ENCODE results near the gene GJB5. TPM values are rescaled to one million over a fixed set of nuclear protein-coding genes. Genes with fewer than 3 reads are reported as not detected.

Gene GJB5
- total and polyA plus RNA-seq, 9 of the 15 experiments (the other 6 are each of a cell fraction or from before 2014, with no cell fraction given) = 0.04 TPM; not detected in 8

DNA sequence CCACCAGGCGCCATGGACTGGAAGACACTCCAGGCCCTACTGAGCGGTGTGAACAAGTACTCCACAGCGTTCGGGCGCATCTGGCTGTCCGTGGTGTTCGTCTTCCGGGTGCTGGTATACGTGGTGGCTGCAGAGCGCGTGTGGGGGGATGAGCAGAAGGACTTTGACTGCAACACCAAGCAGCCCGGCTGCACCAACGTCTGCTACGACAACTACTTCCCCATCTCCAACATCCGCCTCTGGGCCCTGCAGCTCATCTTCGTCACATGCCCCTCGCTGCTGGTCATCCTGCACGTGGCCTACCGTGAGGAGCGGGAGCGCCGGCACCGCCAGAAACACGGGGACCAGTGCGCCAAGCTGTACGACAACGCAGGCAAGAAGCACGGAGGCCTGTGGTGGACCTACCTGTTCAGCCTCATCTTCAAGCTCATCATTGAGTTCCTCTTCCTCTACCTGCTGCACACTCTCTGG, 29.9 kb downstream of the GJB5 start:
- H3K4me1 ChIP-seq (replicated peaks in 1 of 2; ENCODE audit: control insufficient read depth in 2 of 2, insufficient read depth in 2 of 2, low read length in 2 of 2) = peaks cover 0 to 16% of the 10 kb centered on the region in 2 experiments; a peak in 1 of 5 replicates
- H3K36me3 ChIP-seq (ENCODE audit: control insufficient read depth, insufficient read depth, low read length) = no peaks in the 10 kb centered on the region
- BruUV-seq (replicated peaks) = no TSS peak
- DNase-seq (ENCODE audit: extremely low read depth in 1 of 4, low spot score in 3 of 4) (no peak), FAIRE-seq (no peak), ATAC-seq (no peak)
- peaks cover 5% of the 10 kb centered on the region; the same call in 1 of the 2 replicates for H4K20me1 ChIP-seq (replicated peaks; ENCODE audit: control insufficient read depth, insufficient read depth, low read length)
- no peaks in the 10 kb centered on the region for H3K9me3 ChIP-seq (replicated peaks; ENCODE audit: control insufficient read depth, insufficient read depth, low read depth, low read length)
- no peak overlapping the region for H3K9ac ChIP-seq (ENCODE audit: insufficient read depth in 1 of 2, low read depth in 2 of 2, low read length in 2 of 2)
- WGBS (ENCODE audit: insufficient coverage, low coverage, missing lambda C conversion rate) = 6% methylated on average over 27 of the region's 28 CpGs
- no peak overlapping the region for H3K4me3 ChIP-seq
- H3K9me1 ChIP-seq (ENCODE audit: control insufficient read depth, insufficient read depth, low read length) = peaks cover 4% of the 10 kb centered on the region
- H3K27ac ChIP-seq (ENCODE audit: extremely low read depth, low read depth, low read length) = no peak overlapping the region
- ChIA-PET POLR2A (interaction anchor here (0.6 to 1.1 kb wide), 4 partner anchors 10 to 274 kb away, joined by 3 read pairs; partner anchors contain the start of gene GJB5), CTCF (ENCODE audit: low intra/inter-chr PET ratio) (interaction anchor here (1.4 kb wide), 1 partner anchor 67 kb away, joined by 4 read pairs; no protein-coding TSS in a partner anchor)
- H2AFZ ChIP-seq (ENCODE audit: low read depth, low read length) = no peak overlapping the region
- no peaks in the 10 kb centered on the region for H3K79me2 ChIP-seq (ENCODE audit: control insufficient read depth, insufficient read depth, low read length)
- H3K4me2 ChIP-seq (ENCODE audit: insufficient read depth, low read length) = no peak overlapping the region
- intact Hi-C loops (cut with micrococcal nuclease) = loop anchor here (5.0 kb wide), 1 partner anchor 658 kb away; no protein-coding TSS in a partner anchor
- in situ Hi-C loops (cut with MboI) = loop anchor here (5.0 kb wide), 1 partner anchor 63 kb away; no protein-coding TSS in a partner anchor
- peaks cover 32 to 80% of the 10 kb centered on the region in 2 experiments; a peak in 4 of 5 replicates for H3K27me3 ChIP-seq (ENCODE audit: control insufficient read depth in 2 of 2, insufficient read depth in 2 of 2, low read length in 2 of 2)
- TF ChIP-seq THAP12 (CRISPR knock-in tag; IDR thresholded peaks at IDR 0.05) = 0 out of 2 replicates have a peak, but pooled peaks have one; percentile 10
- TF ChIP-seq RBBP5 (IDR thresholded peaks at IDR 0.05; ENCODE audit: borderline replicate concordance, insufficient read depth, low read length, poor library complexity, severe bottlenecking) = no peak
- no peak for TF ChIP-seq HCFC1 (IDR thresholded peaks at IDR 0.05; ENCODE audit: low read depth, low read length)
- TF ChIP-seq EGR1 (conservative IDR thresholded peaks at IDR 0.05) = no peak
- TF ChIP-seq TAF1 (IDR thresholded peaks at IDR 0.05; ENCODE audit: control insufficient read depth, extremely low read depth, insufficient read depth, low read length, severe bottlenecking) = no peak
- TF ChIP-seq ZNF133 (CRISPR knock-in tag; IDR thresholded peaks at IDR 0.05) = no peak
- TF ChIP-seq L3MBTL2 (IDR thresholded peaks at IDR 0.05) = peak; percentile 50; the same call in 1 of the 2 replicates
- no peak for TF ChIP-seq FOS (IDR thresholded peaks at IDR 0.05; ENCODE audit: extremely low read depth, insufficient read length)
- TF ChIP-seq, protein P1, sequence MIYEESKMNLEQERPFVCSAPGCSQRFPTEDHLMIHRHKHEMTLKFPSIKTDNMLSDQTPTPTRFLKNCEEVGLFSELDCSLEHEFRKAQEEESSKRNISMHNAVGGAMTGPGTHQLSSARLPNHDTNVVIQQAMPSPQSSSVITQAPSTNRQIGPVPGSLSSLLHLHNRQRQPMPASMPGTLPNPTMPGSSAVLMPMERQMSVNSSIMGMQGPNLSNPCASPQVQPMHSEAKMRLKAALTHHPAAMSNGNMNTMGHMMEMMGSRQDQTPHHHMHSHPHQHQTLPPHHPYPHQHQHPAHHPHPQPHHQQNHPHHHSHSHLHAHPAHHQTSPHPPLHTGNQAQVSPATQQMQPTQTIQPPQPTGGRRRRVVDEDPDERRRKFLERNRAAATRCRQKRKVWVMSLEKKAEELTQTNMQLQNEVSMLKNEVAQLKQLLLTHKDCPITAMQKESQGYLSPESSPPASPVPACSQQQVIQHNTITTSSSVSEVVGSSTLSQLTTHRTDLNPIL (CRISPR knock-in tag; IDR thresholded peaks at IDR 0.05) = no peak
- peak; percentile 38; the same call in 1 of the 2 replicates for TF ChIP-seq MAX (CRISPR knock-in tag; IDR thresholded peaks at IDR 0.05)
- TF ChIP-seq ZBTB17 (CRISPR knock-in tag; IDR thresholded peaks at IDR 0.05) = no peak
- TF ChIP-seq, protein P2, sequence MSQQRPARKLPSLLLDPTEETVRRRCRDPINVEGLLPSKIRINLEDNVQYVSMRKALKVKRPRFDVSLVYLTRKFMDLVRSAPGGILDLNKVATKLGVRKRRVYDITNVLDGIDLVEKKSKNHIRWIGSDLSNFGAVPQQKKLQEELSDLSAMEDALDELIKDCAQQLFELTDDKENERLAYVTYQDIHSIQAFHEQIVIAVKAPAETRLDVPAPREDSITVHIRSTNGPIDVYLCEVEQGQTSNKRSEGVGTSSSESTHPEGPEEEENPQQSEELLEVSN (IDR thresholded peaks at IDR 0.05; ENCODE audit: borderline replicate concordance in 1 of 2, extremely low read depth in 1 of 2, insufficient read depth in 1 of 2, insufficient read length in 1 of 2, low read depth in 1 of 2, low read length in 1 of 2, poor library complexity in 1 of 2, severe bottlenecking in 1 of 2) = peak; percentile 40 to 74
- TF ChIP-seq ZNF785 (CRISPR knock-in tag; IDR thresholded peaks at IDR 0.05) = no peak
- no peak for TF ChIP-seq TFAM (CRISPR knock-in tag; conservative IDR thresholded peaks at IDR 0.05)
- TF ChIP-seq SAFB2 (IDR thresholded peaks at IDR 0.05; ENCODE audit: borderline replicate concordance, low read depth, low read length, severe bottlenecking) = no peak
- no peak for TF ChIP-seq PRPF4 (IDR thresholded peaks at IDR 0.05; ENCODE audit: insufficient read depth, low read depth, low read length, poor library complexity, severe bottlenecking)
- TF ChIP-seq MEF2D (tag; conservative IDR thresholded peaks at IDR 0.05; ENCODE audit: low read depth) = no peak

All from K562 (cell line).